H1 (cell line): ENCODE measurements around the gene GABRG3. TPM values are rescaled to one million over a fixed set of nuclear protein-coding genes. Genes with fewer than 3 reads are reported as not detected.

Experiments used
- CTCF ChIA-PET: fragments of 300-600 bp; sonication (Branson Sonifier 250); formaldehyde crosslinking; loops from one replicate; lab custom pipeline; 2021; ENCODE audit not compliant: partially characterized antibody; lab: Charles Lee
- POLR2A ChIA-PET: fragments of 300-600 bp; sonication (Branson Sonifier 250); formaldehyde crosslinking; loops from one replicate; lab custom pipeline; 2021; ENCODE audit warnings: inconsistent platforms; ENCODE audit not compliant: partially characterized antibody; lab: Charles Lee
- DNase-seq, 2 experiments: peaks; one replicate each; pipeline versions ENCODE4 v3.0.0 to v3.0.0-alpha.2; 2010 to 2022; ENCODE audit warnings: low spot score in 2 of 2, low read depth in 1 of 2, mixed read lengths in 1 of 2
- FAIRE-seq: peaks from 2 replicates; lab custom pipeline; 2011; peaks lifted over from hg19 to GRCh38; lab: Jason Lieb, UNC
- H2AFZ ChIP-seq: 2 replicates; pipeline ENCODE4 v1.8.1; 2012; ENCODE audit warnings: low read length, inconsistent platforms
- H2AK5ac ChIP-seq: 2 replicates; pipeline ENCODE4 v1.6.1; 2013; ENCODE audit warnings: low read depth, low read length
- H2BK120ac ChIP-seq: replicated peaks from 2 replicates; pipeline ENCODE3; 2013; ENCODE audit warnings: low read depth, low read length, inconsistent platforms
- H2BK12ac ChIP-seq: 2 replicates; pipeline ENCODE4 v1.6.1; 2013; ENCODE audit warnings: low read depth, low read length
- H2BK15ac ChIP-seq: 2 replicates; pipeline ENCODE4 v1.6.1; 2013; ENCODE audit warnings: low read length
- H2BK20ac ChIP-seq: 2 replicates; pipeline ENCODE4 v1.6.1; 2013; ENCODE audit warnings: low read length
- H2BK5ac ChIP-seq: 2 replicates; pipeline ENCODE4 v1.6.1; 2013; ENCODE audit warnings: low read depth, low read length
- H3K14ac ChIP-seq: 2 replicates; pipeline ENCODE4 v1.6.1; 2013; ENCODE audit warnings: inconsistent platforms; ENCODE audit not compliant: insufficient read length
- H3K18ac ChIP-seq: 2 replicates; pipeline ENCODE4 v1.6.1; 2013; ENCODE audit warnings: low read length; ENCODE audit errors: extremely low read depth
- H3K23ac ChIP-seq: 2 replicates; pipeline ENCODE4 v1.6.1; 2013; ENCODE audit warnings: inconsistent platforms; ENCODE audit not compliant: insufficient read length
- H3K23me2 ChIP-seq: 2 replicates; pipeline ENCODE4 v1.6.1; 2013; ENCODE audit warnings: low read depth, low read length
- H3K27ac ChIP-seq: 2 replicates; pipeline ENCODE4 v1.6.1; 2011; ENCODE audit warnings: low read depth, low read length, inconsistent platforms
- H3K27me3 ChIP-seq, 4 experiments: replicated peaks in 1 of 4; 1 replicate in 1 of 4; 2 replicates in 3 of 4; pipeline versions ENCODE4 v1.6.1 to v1.8.1; 2011 to 2013; ENCODE audit warnings: low read length in 3 of 4, mild to moderate bottlenecking in 3 of 4, inconsistent platforms in 2 of 4, mixed read lengths in 2 of 4, moderate library complexity in 1 of 4; ENCODE audit not compliant: control insufficient read depth in 3 of 4, insufficient read depth in 3 of 4; ENCODE audit errors: extremely low read depth in 1 of 4
- H3K36me3 ChIP-seq, 4 experiments: 2 replicates each; pipeline versions ENCODE4 v1.6.1 to v1.8.1; 2011 to 2013; ENCODE audit warnings: mild to moderate bottlenecking in 4 of 4, low read length in 3 of 4, moderate library complexity in 2 of 4, control low read depth in 1 of 4, inconsistent platforms in 1 of 4; ENCODE audit not compliant: insufficient read depth in 4 of 4, control insufficient read depth in 2 of 4
- H3K4ac ChIP-seq: replicated peaks from 2 replicates; pipeline ENCODE3; 2013; ENCODE audit warnings: low read length, low read depth, mixed read lengths, inconsistent platforms; ENCODE audit not compliant: insufficient read length
- H3K4me1 ChIP-seq, 4 experiments: replicated peaks in 1 of 4; 1 replicate in 1 of 4; 2 replicates in 3 of 4; pipeline versions ENCODE4 v1.6.1 to v1.8.1; 2011 to 2013; ENCODE audit warnings: low read length in 3 of 4, inconsistent platforms in 2 of 4, mixed read lengths in 1 of 4; ENCODE audit not compliant: insufficient read depth in 4 of 4, control insufficient read depth in 3 of 4
- H3K4me2 ChIP-seq, 2 experiments: 2 replicates each; pipeline versions ENCODE4 v1.6.1 to v1.8.1; 2011 to 2013; ENCODE audit warnings: low read depth in 2 of 2, low read length in 2 of 2, control low read depth in 1 of 2, inconsistent platforms in 1 of 2, mild to moderate bottlenecking in 1 of 2; ENCODE audit not compliant: insufficient read depth in 1 of 2
- H3K4me3 ChIP-seq, 4 experiments: fragments of 200-600, 300-600 bp in 1 of 4; sonication (generic), shearing (Covaris generic), sonication (Bioruptor Twin) in 1 of 4; 2 replicates each; pipeline versions ENCODE4 v1.5.1 to v1.8.1; 2011 to 2016; ENCODE audit warnings: low read length in 4 of 4, low read depth in 3 of 4, control low read depth in 2 of 4, inconsistent platforms in 2 of 4, mild to moderate bottlenecking in 2 of 4, mixed read lengths in 1 of 4, moderate library complexity in 1 of 4; ENCODE audit not compliant: insufficient read depth in 2 of 4; ENCODE audit errors: extremely low read depth in 1 of 4
- H3K56ac ChIP-seq: replicated peaks from 2 replicates; pipeline ENCODE3; 2013; ENCODE audit warnings: low read depth, mild to moderate bottlenecking, mixed read lengths, low read length, inconsistent platforms; ENCODE audit not compliant: insufficient read length
- H3K79me1 ChIP-seq: 2 replicates; pipeline ENCODE4 v1.6.1; 2013; ENCODE audit warnings: low read depth, low read length, control low read depth
- H3K79me2 ChIP-seq, 2 experiments: 2 replicates each; pipeline versions ENCODE4 v1.6.1 to v1.8.1; 2012 to 2013; ENCODE audit warnings: low read length in 2 of 2, mild to moderate bottlenecking in 2 of 2, inconsistent platforms in 1 of 2; ENCODE audit not compliant: insufficient read depth in 2 of 2, control insufficient read depth in 1 of 2
- H3K9ac ChIP-seq, 4 experiments: replicated peaks in 1 of 4; 1 replicate in 1 of 4; 2 replicates in 3 of 4; pipeline versions ENCODE4 v1.6.1 to v1.8.1; 2011 to 2013; ENCODE audit warnings: low read depth in 3 of 4, low read length in 3 of 4, control low read depth in 2 of 4, mild to moderate bottlenecking in 2 of 4, moderate library complexity in 2 of 4, inconsistent platforms in 1 of 4; ENCODE audit errors: extremely low read depth in 1 of 4
- H3K9me3 ChIP-seq, 2 experiments: 2 replicates each; pipeline versions ENCODE4 v1.6.1 to v1.8.1; 2012 to 2013; ENCODE audit warnings: mild to moderate bottlenecking in 2 of 2, moderate library complexity in 2 of 2, control low read depth in 1 of 2, inconsistent platforms in 1 of 2, low read depth in 1 of 2, low read length in 1 of 2, mixed read lengths in 1 of 2; ENCODE audit not compliant: insufficient read depth in 2 of 2
- H4K20me1 ChIP-seq, 2 experiments: replicated peaks in 1 of 2; 2 replicates each; pipeline versions ENCODE3 to v1.8.1; 2011 to 2013; ENCODE audit warnings: inconsistent platforms in 2 of 2, low read length in 2 of 2, mild to moderate bottlenecking in 1 of 2; ENCODE audit not compliant: insufficient read depth in 2 of 2, control insufficient read depth in 1 of 2
- H4K5ac ChIP-seq: 2 replicates; pipeline ENCODE4 v1.6.1; 2013; ENCODE audit warnings: low read length, low read depth, mixed read lengths, inconsistent platforms; ENCODE audit not compliant: insufficient read length
- H4K8ac ChIP-seq: 2 replicates; pipeline ENCODE4 v1.8.0; 2013; ENCODE audit warnings: mild to moderate bottlenecking, moderate library complexity, low read length, inconsistent platforms; ENCODE audit not compliant: insufficient read depth; ENCODE audit errors: extremely low read depth
- H4K91ac ChIP-seq: replicated peaks from 2 replicates; pipeline ENCODE3; 2013; ENCODE audit warnings: low read length, mixed read lengths, inconsistent platforms; ENCODE audit not compliant: insufficient read length
- CBX8 ChIP-seq: fragments of 300-800, 300-1000 bp; sonication (generic); IDR thresholded peaks from 2 replicates; pipeline ENCODE4 v1.7.1; 2016; ENCODE audit warnings: low read depth, low read length, borderline replicate concordance
- CEBPB ChIP-seq: IDR thresholded peaks from 2 replicates; pipeline ENCODE4 v1.6.1; 2012; ENCODE audit warnings: low read depth, low read length
- FOSL1 ChIP-seq: IDR thresholded peaks from 2 replicates; pipeline ENCODE4 v1.6.1; 2011; ENCODE audit warnings: mild to moderate bottlenecking, low read depth, low read length, moderate library complexity; ENCODE audit not compliant: insufficient read depth
- JUND ChIP-seq: IDR thresholded peaks from 2 replicates; pipeline ENCODE4 v1.6.1; 2011; ENCODE audit warnings: mild to moderate bottlenecking, improper control_type of control experiment, low read length
- WGBS, 2 experiments: shearing (Covaris generic) in 1 of 2; methylation state at CpG; one replicate each; pipeline versions ENCODE4 v1.1.6 to v1.1.7; 2013 to 2015; ENCODE audit warnings: low lambda C conversion rate in 2 of 2, mixed read lengths in 2 of 2, inconsistent platforms in 1 of 2, low coverage in 1 of 2, missing lambda C conversion rate in 1 of 2; ENCODE audit not compliant: insufficient replicate concordance in 2 of 2, insufficient coverage in 1 of 2, insufficient read length in 1 of 2; ENCODE audit errors: extremely low coverage in 1 of 2, missing lambda C conversion rate in 1 of 2; 5-methylcytosine and 5-hydroxymethylcytosine counted together
- polyA plus RNA-seq, 7 experiments: library from polyadenylated mRNA; depleted of rRNA in 3 of 7; stranded (reverse) in 5 of 7; unstranded in 2 of 7; fragments of >200 nt in 5 of 7; fragments of 200-250 nt in 2 of 7; gene quantifications; 1 replicate in 5 of 7; 2 replicates in 1 of 7; 4 replicates in 1 of 7; pipeline versions ENCODE4 v1.2.1 to v1.2.3, GENCODE V29; 2011 to 2013; ENCODE audit warnings: missing spikeins in 2 of 7, mixed read lengths in 2 of 7
- total RNA-seq: library from RNA; stranded (reverse); fragmentation: NEBNext Ultra II Directional; extraction: Animal tissue kit (Norgen Biotek cat#: 25700); gene quantifications from 2 replicates; pipeline ENCODE4 v1.2.1, GENCODE V29; 2021

GABRG3 gene
- total and polyA plus RNA-seq, 2 of the 8 experiments (the other 6 are each of a cell fraction or from before 2014, with no cell fraction given) = 0.17 to 0.80 TPM

DNA sequence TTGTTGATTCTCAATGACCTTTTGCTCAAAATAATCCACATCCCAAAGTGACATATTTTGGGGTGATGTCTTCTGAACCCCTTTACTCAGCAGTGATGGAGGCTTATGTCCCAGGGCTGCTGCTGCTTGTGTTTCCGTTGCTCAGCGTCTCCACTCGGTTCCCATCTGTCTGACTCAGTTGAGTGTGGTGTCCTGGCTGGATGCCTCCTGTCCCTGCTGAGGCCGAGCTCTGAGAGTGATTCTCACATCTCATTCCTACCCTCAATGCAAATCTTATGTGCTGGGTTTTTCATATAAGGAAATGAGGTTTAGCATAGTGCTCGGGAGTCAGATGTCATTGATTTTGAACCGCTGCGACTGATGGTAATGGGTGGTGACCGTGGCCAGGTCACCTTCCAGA is 247.4 kb downstream of the GABRG3 start:
- no peak overlapping the region for H2BK20ac ChIP-seq
- H3K14ac ChIP-seq = no peak overlapping the region
- no peaks in the 10 kb centered on the region for H3K9me3 ChIP-seq
- no peak overlapping the region for H2BK12ac ChIP-seq
- H4K20me1 ChIP-seq = no peaks in the 10 kb centered on the region
- no peaks in the 10 kb centered on the region for H3K79me2 ChIP-seq
- ChIA-PET CTCF (no interaction called here), POLR2A (no interaction called here)
- no peak overlapping the region for H3K27ac ChIP-seq
- H3K4ac ChIP-seq = no peak overlapping the region
- no peak for FAIRE-seq
- no peak for TF ChIP-seq JUND
- TF ChIP-seq CEBPB = no peak
- no peak for TF ChIP-seq FOSL1
- TF ChIP-seq CBX8 = no peak
- no peak overlapping the region for H3K23ac ChIP-seq
- no peaks in the 10 kb centered on the region for H3K36me3 ChIP-seq
- H3K4me2 ChIP-seq = no peak overlapping the region
- H3K4me3 ChIP-seq = no peak overlapping the region
- H4K5ac ChIP-seq = no peak overlapping the region
- H3K79me1 ChIP-seq = no peaks in the 10 kb centered on the region
- H3K56ac ChIP-seq = no peak overlapping the region
- WGBS, 2 experiments = 91% methylated on average over 8 of the region's 8 CpGs; no CpG with 5 or more reads in 1 of the 2 experiments
- no peak overlapping the region for H2AK5ac ChIP-seq
- H2BK15ac ChIP-seq = no peak overlapping the region
- no peak overlapping the region for H2AFZ ChIP-seq
- H2BK120ac ChIP-seq = no peak overlapping the region
- H3K18ac ChIP-seq = no peak overlapping the region
- no peaks in the 10 kb centered on the region for H3K23me2 ChIP-seq
- no peak overlapping the region for H4K8ac ChIP-seq
- H3K4me1 ChIP-seq = no peaks in the 10 kb centered on the region
- no peak overlapping the region for H2BK5ac ChIP-seq
- no peak overlapping the region for H4K91ac ChIP-seq
- H3K9ac ChIP-seq = no peak overlapping the region
- DNase-seq = no peak
- no peaks in the 10 kb centered on the region for H3K27me3 ChIP-seq
